Left ventricle myocardium inferior (tissue), 1 donor: ENCODE results near the gene LPO. TPM values are rescaled to one million over a fixed set of nuclear protein-coding genes. Genes with fewer than 3 reads are reported as not detected.

Experiments
- DNase-seq: peaks from one replicate; pipeline ENCODE4 v3.0.0-alpha.2; 2020
- H3K27ac ChIP-seq: fragments of 200-600 bp; replicated peaks from 2 replicates; pipeline ENCODE4 v1.8.0; 2021
- H3K27me3 ChIP-seq: fragments of 200-600 bp; 2 replicates; pipeline ENCODE4 v1.8.0; 2021; ENCODE audit warnings: low read depth
- H3K36me3 ChIP-seq: fragments of 200-600 bp; 2 replicates; pipeline ENCODE4 v1.8.0; 2021
- H3K4me1 ChIP-seq: fragments of 200-600 bp; 2 replicates; pipeline ENCODE4 v1.8.0; 2021
- H3K4me3 ChIP-seq: fragments of 200-600 bp; 2 replicates; pipeline ENCODE4 v1.8.0; 2021; ENCODE audit warnings: mild to moderate bottlenecking, moderate library complexity
- H3K9me3 ChIP-seq: fragments of 200-600 bp; replicated peaks from 2 replicates; pipeline ENCODE4 v1.8.0; 2021
- intact Hi-C: fragments of 100-400 bp; cut with micrococcal nuclease; formaldehyde crosslinking; loops from one replicate; pipeline ENCODE4 v1.11.0; 2022
- total RNA-seq: library from RNA; stranded (reverse); fragmentation: NEBNext Ultra II Directional; extraction: Animal tissue kit (Norgen Biotek cat#: 25700); gene quantifications from one replicate; pipeline ENCODE4 v1.2.1, GENCODE V29; 2021
- TF ChIP-seq, protein P1 (sequence below): fragments of 200-600 bp; IDR thresholded peaks from 2 replicates; pipeline ENCODE4 v1.8.0; 2021; ENCODE audit warnings: antibody characterized with exemption, mild to moderate bottlenecking, borderline replicate concordance
- donor health status: DM: no; HTN: yes; CAD: no; lungs with severe emphysema.

LPO gene
- total RNA-seq, 1 donor from 2014 or later = not detected

DNA sequence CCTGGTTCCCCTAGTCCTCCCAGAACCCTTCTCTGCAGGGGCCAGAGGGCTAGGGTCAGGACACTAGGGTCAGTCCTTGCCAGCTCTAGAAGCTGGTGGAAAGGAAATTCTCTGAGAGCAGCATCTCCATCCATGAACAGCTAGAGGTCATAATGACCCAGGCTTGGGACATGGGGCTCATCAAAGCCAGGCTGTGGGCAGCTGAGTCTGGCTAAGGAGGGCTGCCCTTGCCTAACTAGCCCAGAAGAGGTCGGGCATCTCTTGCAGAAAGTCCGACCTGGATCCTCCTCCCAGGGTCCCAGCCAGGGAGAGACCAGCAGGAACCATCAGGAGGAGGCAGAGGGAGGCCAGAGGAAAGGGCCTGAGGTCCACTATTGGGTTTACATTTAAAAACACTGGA lies 38.0 kb downstream of the LPO start:
- H3K36me3 ChIP-seq = no peaks in the 10 kb centered on the region
- DNase-seq = no peak

GRCh38 chr17:58277107-58277801 lies 38.9 kb downstream of the LPO start:
- H3K27me3 ChIP-seq = peaks cover 75% of the 10 kb centered on the region
- DNase-seq = no peak
- no peak overlapping the region for H3K27ac ChIP-seq
- no peaks in the 10 kb centered on the region for H3K9me3 ChIP-seq
- H3K36me3 ChIP-seq = no peaks in the 10 kb centered on the region
- peaks cover 11% of the 10 kb centered on the region for H3K4me1 ChIP-seq
- intact Hi-C loops = no loop called here
- H3K4me3 ChIP-seq = no peak overlapping the region
- TF ChIP-seq, protein P1, sequence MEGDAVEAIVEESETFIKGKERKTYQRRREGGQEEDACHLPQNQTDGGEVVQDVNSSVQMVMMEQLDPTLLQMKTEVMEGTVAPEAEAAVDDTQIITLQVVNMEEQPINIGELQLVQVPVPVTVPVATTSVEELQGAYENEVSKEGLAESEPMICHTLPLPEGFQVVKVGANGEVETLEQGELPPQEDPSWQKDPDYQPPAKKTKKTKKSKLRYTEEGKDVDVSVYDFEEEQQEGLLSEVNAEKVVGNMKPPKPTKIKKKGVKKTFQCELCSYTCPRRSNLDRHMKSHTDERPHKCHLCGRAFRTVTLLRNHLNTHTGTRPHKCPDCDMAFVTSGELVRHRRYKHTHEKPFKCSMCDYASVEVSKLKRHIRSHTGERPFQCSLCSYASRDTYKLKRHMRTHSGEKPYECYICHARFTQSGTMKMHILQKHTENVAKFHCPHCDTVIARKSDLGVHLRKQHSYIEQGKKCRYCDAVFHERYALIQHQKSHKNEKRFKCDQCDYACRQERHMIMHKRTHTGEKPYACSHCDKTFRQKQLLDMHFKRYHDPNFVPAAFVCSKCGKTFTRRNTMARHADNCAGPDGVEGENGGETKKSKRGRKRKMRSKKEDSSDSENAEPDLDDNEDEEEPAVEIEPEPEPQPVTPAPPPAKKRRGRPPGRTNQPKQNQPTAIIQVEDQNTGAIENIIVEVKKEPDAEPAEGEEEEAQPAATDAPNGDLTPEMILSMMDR = peak; percentile 40

More for the DNA sequence above, 38.0 kb downstream of the LPO start:
- peaks cover 70% of the 10 kb centered on the region for H3K27me3 ChIP-seq
- intact Hi-C loops = no loop called here
- peaks cover 11% of the 10 kb centered on the region for H3K4me1 ChIP-seq
- H3K27ac ChIP-seq = no peak overlapping the region
- TF ChIP-seq, protein P1 = no peak
- no peak overlapping the region for H3K4me3 ChIP-seq
- H3K9me3 ChIP-seq = no peaks in the 10 kb centered on the region

GRCh38 chr17:58277802-58278595 lies 39.6 kb downstream of the LPO start:
- Histone ChIP-seq H3K9me3 (no peaks in the 10 kb centered on the region), H3K27me3 (peaks cover 75% of the 10 kb centered on the region), H3K36me3 (no peaks in the 10 kb centered on the region), H3K27ac (no peak overlapping the region), H3K4me1 (peaks cover 11% of the 10 kb centered on the region), H3K4me3 (no peak overlapping the region)
- intact Hi-C loops = no loop called here
- DNase-seq = no peak
- TF ChIP-seq, protein P1 = no peak

DNA sequence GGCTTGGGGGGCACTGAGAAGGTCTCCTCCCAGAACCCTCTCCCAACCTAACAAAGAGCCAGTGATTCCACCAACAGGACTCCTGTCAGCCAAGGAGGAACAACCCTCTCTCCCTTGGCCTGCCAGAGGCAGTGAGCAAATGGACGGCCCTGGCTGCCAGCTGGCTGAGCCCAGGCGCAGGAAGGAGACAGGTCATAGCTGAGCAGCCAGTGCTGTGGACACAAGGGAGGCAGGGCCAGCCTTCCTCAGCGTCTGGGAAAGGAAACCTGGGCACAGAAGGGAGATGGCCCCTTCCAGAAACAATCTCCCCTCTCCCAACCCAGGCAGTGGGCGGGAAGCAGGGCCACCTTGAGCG lies 40.3 kb downstream of the LPO start:
- Histone ChIP-seq H3K27me3 (peaks cover 75% of the 10 kb centered on the region), H3K27ac (peak overlapping the region; percentile 19), H3K9me3 (no peaks in the 10 kb centered on the region), H3K4me1 (peaks cover 11% of the 10 kb centered on the region), H3K36me3 (no peaks in the 10 kb centered on the region), H3K4me3 (peak overlapping the region; percentile 54)
- TF ChIP-seq, protein P1 = no peak
- intact Hi-C loops = no loop called here
- peak; percentile 39 for DNase-seq

GRCh38 chr17:58279016-58279711 lies 40.8 kb downstream of the LPO start:
- peaks cover 80% of the 10 kb centered on the region for H3K27me3 ChIP-seq
- TF ChIP-seq, protein P1 = no peak
- DNase-seq = peak; percentile 38
- H3K36me3 ChIP-seq = no peaks in the 10 kb centered on the region
- peak overlapping the region; percentile 54 for H3K4me3 ChIP-seq
- peak overlapping the region; percentile 19 for H3K27ac ChIP-seq
- intact Hi-C loops = no loop called here
- H3K4me1 ChIP-seq = peaks cover 11% of the 10 kb centered on the region
- no peaks in the 10 kb centered on the region for H3K9me3 ChIP-seq
